Measurements from ENCODE around the gene DNAJB12.

- TF ChIP-seq, protein P1, sequence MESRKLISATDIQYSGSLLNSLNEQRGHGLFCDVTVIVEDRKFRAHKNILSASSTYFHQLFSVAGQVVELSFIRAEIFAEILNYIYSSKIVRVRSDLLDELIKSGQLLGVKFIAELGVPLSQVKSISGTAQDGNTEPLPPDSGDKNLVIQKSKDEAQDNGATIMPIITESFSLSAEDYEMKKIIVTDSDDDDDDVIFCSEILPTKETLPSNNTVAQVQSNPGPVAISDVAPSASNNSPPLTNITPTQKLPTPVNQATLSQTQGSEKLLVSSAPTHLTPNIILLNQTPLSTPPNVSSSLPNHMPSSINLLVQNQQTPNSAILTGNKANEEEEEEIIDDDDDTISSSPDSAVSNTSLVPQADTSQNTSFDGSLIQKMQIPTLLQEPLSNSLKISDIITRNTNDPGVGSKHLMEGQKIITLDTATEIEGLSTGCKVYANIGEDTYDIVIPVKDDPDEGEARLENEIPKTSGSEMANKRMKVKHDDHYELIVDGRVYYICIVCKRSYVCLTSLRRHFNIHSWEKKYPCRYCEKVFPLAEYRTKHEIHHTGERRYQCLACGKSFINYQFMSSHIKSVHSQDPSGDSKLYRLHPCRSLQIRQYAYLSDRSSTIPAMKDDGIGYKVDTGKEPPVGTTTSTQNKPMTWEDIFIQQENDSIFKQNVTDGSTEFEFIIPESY (IDR thresholded peaks at IDR 0.05), result no peak
- TF ChIP-seq, protein P2, sequence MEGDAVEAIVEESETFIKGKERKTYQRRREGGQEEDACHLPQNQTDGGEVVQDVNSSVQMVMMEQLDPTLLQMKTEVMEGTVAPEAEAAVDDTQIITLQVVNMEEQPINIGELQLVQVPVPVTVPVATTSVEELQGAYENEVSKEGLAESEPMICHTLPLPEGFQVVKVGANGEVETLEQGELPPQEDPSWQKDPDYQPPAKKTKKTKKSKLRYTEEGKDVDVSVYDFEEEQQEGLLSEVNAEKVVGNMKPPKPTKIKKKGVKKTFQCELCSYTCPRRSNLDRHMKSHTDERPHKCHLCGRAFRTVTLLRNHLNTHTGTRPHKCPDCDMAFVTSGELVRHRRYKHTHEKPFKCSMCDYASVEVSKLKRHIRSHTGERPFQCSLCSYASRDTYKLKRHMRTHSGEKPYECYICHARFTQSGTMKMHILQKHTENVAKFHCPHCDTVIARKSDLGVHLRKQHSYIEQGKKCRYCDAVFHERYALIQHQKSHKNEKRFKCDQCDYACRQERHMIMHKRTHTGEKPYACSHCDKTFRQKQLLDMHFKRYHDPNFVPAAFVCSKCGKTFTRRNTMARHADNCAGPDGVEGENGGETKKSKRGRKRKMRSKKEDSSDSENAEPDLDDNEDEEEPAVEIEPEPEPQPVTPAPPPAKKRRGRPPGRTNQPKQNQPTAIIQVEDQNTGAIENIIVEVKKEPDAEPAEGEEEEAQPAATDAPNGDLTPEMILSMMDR (IDR thresholded peaks at IDR 0.05; ENCODE audit: low read depth, low read length, missing input control), result no peak
Observed at GRCh38 chr10:72322280-72323058, 32.2 kb downstream of the DNAJB12 start.

Data from liver (tissue), 2 donors.